Glutamatergic neuron (in vitro differentiated cells): ENCODE results near the gene TMEM92. TPM values are rescaled to one million over a fixed set of nuclear protein-coding genes. Genes with fewer than 3 reads are reported as not detected.

Experiments
- DNase-seq: peaks from one replicate; pipeline ENCODE4 v3.0.0; 2022
- H3K27ac Mint-ChIP-seq: one replicate; pipeline ENCODE4 v1.8.0; 2020; ENCODE audit warnings: mild to moderate bottlenecking, mixed read lengths, inconsistent platforms; ENCODE audit not compliant: unreplicated experiment
- H3K27me3 Mint-ChIP-seq: one replicate; pipeline ENCODE4 v1.8.0; 2020; ENCODE audit warnings: mild to moderate bottlenecking, moderate library complexity, mixed read lengths, inconsistent platforms; ENCODE audit not compliant: unreplicated experiment
- H3K36me3 Mint-ChIP-seq: one replicate; pipeline ENCODE4 v1.8.0; 2020; ENCODE audit warnings: mild to moderate bottlenecking, mixed read lengths, inconsistent platforms; ENCODE audit not compliant: unreplicated experiment
- H3K4me1 Mint-ChIP-seq: one replicate; pipeline ENCODE4 v1.8.0; 2020; ENCODE audit warnings: mild to moderate bottlenecking, low read depth, mixed read lengths, inconsistent platforms; ENCODE audit not compliant: unreplicated experiment
- H3K4me3 Mint-ChIP-seq: one replicate; pipeline ENCODE4 v1.8.0; 2020; ENCODE audit warnings: mild to moderate bottlenecking, mixed read lengths, inconsistent platforms; ENCODE audit not compliant: unreplicated experiment
- H3K9me3 Mint-ChIP-seq: one replicate; pipeline ENCODE4 v1.8.0; 2020; ENCODE audit warnings: mild to moderate bottlenecking, moderate library complexity, mixed read lengths, inconsistent platforms; ENCODE audit not compliant: unreplicated experiment
- total RNA-seq: library from RNA; stranded (reverse); fragmentation: NEBNext Ultra II Directional; extraction: Animal tissue kit (Norgen Biotek cat#: 25700); gene quantifications from one replicate; pipeline ENCODE4 v1.2.1, GENCODE V29; 2021; ENCODE audit not compliant: unreplicated experiment
- TF ChIP-seq, protein P1 (sequence below): fragments of 200-600 bp; sonication (generic); IDR thresholded peaks from one replicate; pipeline ENCODE4 v1.5.0; 2021; ENCODE audit not compliant: partially characterized antibody, unreplicated experiment

TMEM92 gene
- total RNA-seq, 1 donor from 2014 or later: not detected

DNA sequence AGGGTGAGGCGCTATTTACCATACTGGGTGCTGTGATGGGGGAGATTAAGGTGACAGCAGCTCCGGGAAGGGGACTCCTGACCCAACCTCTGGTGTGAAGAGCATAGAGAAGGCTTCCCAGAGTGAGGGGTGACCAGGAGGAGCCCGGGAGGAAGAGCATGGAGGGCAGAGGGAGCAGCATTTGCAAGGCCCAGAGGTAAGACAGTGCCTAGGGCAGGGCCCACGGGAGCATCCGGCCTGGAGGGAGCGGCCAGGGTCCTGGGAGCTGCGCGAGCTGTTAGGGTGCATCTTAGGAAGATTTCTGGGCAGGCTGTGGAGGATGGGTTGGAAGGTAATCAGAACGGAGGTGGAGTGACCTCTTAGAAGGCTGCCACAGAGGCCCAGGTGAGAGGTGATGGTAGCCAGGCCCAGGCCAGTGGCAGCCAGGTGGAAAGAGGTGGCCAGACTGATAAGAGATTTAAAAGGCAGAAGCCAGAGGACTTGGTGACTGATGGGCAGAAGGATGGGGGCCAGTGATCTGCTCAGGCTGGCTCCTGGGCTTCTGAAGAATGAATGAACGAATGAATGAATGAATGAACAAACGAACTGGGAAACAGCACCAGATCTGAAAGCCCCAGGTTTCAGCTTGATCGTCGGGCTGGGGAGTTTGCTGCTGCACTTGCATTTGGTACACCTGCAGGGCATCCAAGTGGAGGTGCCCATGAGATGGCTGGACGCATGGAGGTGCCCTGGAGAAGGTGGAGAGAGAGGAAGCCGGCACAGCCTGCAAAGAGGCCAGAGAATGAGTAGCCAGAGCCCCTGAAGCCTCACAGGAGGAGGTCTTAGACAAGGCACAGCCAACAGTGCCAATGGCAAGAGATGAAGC lies 13.0 kb upstream of the TMEM92 start:
- TF ChIP-seq, protein P1, sequence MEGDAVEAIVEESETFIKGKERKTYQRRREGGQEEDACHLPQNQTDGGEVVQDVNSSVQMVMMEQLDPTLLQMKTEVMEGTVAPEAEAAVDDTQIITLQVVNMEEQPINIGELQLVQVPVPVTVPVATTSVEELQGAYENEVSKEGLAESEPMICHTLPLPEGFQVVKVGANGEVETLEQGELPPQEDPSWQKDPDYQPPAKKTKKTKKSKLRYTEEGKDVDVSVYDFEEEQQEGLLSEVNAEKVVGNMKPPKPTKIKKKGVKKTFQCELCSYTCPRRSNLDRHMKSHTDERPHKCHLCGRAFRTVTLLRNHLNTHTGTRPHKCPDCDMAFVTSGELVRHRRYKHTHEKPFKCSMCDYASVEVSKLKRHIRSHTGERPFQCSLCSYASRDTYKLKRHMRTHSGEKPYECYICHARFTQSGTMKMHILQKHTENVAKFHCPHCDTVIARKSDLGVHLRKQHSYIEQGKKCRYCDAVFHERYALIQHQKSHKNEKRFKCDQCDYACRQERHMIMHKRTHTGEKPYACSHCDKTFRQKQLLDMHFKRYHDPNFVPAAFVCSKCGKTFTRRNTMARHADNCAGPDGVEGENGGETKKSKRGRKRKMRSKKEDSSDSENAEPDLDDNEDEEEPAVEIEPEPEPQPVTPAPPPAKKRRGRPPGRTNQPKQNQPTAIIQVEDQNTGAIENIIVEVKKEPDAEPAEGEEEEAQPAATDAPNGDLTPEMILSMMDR: no peak
- Mint-ChIP-seq H3K4me1 (peaks cover 17% of the 10 kb centered on the region), H3K9me3 (peaks cover 4% of the 10 kb centered on the region), H3K4me3 (no peak overlapping the region), H3K27me3 (peaks cover 5% of the 10 kb centered on the region), H3K36me3 (no peaks in the 10 kb centered on the region), H3K27ac (no peak overlapping the region)
- peak; percentile 8 for DNase-seq

DNA sequence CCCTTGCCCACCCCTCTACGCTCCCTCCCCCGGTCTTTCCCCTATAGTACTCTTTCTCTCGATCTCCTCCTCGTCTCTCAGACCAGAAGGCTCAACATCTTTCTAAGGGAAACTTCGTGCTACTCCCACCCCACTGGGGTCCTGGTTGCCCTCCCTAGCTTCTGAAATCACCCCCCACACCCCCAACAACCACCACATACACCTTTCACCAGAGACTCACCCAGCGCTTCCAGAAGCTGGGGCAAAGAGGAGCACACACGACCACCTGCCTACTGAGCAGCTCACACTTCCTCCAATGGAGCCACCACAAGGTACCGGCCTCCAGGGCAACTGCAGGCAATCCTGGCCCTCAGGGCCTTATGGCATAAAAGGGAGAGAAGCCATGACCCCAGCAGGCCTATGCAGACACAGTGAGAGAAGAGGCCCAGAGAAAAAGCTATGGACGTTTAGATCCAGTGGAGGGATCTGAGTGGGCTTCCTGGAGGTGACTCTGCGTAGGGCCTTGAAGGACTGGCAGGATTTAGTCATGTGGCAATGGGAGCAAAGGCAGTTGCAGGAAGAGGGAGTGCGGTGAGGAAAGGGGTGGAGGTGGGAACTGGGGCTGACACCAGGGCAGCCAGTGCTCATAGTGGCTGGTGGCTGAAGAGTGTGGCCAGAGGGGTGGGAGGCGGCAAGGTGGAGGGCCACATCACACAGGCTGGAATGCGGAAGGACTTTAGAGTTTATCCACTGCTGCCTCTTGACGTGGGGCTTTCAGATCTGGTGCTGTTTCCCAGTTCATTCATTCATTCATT lies 12.1 kb upstream of the TMEM92 start:
- Mint-ChIP-seq H3K27me3 (peaks cover 5% of the 10 kb centered on the region), H3K4me1 (peaks cover 17% of the 10 kb centered on the region), H3K4me3 (no peak overlapping the region), H3K36me3 (no peaks in the 10 kb centered on the region), H3K27ac (no peak overlapping the region), H3K9me3 (peaks cover 4% of the 10 kb centered on the region)
- peak; percentile 3 for DNase-seq
- TF ChIP-seq, protein P1: no peak

DNA sequence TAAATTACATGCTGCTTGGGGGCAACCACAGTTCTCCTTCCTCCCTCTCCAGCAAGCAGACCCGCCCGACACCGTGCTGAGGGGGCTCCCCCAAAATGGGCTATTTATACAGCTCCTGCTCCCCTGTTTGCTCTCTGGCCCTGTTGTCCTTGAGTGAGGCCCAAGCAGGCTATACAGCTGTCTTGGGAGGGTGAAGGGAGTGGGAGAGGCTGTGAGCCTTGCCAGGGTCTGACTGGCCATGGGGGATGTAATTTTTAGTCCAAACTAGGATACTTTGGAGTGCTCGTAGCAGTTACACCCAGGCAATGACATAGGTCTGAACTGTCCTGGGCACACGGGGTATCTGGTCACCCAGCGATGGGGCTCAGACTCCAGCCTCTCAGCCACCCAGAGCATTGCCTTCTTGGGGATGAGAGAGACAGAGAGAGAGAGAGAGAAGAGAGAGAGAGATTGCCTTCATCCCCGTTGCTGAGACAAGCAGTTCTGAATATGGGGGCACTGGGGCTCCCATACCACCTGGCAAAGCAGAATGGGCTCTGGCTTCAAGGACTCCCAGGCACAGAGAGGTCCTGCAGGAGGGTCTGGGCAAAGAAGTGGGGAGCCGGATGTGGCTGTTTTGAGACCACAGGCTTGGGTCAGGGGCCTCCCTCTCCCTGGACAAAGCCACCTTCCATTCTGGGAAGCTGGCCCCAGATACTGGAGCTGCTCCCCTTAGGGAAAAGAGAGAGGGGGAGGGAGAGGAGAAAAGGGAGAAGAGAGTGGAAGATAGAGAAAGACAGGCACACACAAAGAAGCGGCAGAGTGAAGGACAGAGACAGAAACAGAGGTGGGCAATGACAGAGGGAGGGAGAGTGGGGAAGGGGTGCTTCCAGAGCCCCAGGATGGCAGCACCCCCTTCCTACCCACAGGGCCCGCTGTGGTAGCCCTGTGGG lies 10.7 kb upstream of the TMEM92 start:
- peaks cover 4% of the 10 kb centered on the region for H3K9me3 Mint-ChIP-seq
- no peaks in the 10 kb centered on the region for H3K36me3 Mint-ChIP-seq
- H3K27ac Mint-ChIP-seq: peak overlapping the region; percentile 17
- H3K4me1 Mint-ChIP-seq: peaks cover 17% of the 10 kb centered on the region
- peaks cover 5% of the 10 kb centered on the region for H3K27me3 Mint-ChIP-seq
- H3K4me3 Mint-ChIP-seq: peak overlapping the region; percentile 57
- peak; percentile 6 for DNase-seq
- TF ChIP-seq, protein P1: no peak

DNA sequence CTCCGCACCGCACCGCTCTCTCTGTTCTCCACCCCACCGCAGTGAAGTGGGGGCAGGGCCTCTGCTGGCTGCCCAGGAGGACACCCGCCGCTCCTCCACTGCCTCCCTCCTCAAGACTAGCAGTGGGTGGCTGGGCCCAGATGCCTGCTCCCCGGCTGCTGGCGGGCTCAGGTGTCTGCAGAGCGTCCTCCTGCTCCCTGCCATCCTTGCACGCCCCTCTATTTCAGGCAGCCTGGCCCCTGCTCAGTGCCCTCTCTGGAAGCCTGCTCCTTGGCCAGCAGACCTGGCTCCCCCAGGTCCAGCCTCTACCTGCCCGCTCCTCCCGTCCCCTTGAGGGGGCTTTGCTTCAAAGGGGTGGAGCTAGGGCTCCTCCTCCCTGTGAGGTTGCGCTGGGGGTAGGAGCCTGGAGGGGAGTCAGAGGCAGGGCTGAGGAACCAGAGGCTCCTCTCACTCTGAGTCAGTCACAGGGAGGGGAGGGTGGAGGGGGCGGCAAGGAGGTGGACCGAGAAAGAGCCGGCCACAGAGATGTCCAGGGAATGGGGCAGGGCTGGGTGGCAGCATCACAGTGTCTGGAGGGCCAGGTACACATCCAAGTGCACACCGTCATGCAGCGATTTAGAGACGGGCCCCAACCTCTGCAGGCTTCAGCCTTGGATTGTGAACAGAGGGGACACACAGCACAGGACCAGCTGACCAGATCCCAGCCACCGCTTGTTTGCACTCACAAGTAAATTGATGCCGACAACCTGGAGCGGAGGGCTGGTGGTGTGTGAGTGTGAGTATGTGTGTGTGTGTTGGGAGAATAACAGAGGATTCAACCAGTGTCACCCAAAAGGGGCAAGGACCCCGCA lies 9.8 kb upstream of the TMEM92 start:
- Mint-ChIP-seq H3K27me3 (peaks cover 8% of the 10 kb centered on the region), H3K4me3 (no peak overlapping the region), H3K27ac (no peak overlapping the region), H3K36me3 (no peaks in the 10 kb centered on the region), H3K9me3 (peaks cover 4% of the 10 kb centered on the region), H3K4me1 (peaks cover 17% of the 10 kb centered on the region)
- TF ChIP-seq, protein P1: no peak
- peak; percentile 49 for DNase-seq
